Adrenal gland (tissue), 12 donors: ENCODE measurements around the gene CDH12. TPM values are rescaled to one million over a fixed set of nuclear protein-coding genes. Genes with fewer than 3 reads are reported as not detected.
"Not testable (repeated sequence)": the region's sequence is repeated elsewhere in the genome, so short reads cannot be mapped to it uniquely, and the experiment has no call there.

Experiments
- DNase-seq, 7 donors: peaks; one replicate each; pipeline ENCODE4 v3.0.0-alpha.2; 2019 to 2020
- H3K27ac ChIP-seq, 5 donors: fragments of 200-600 bp; sonication (generic) in 4 of 5; 1 replicate in 3 of 5; 2 replicates in 2 of 5; pipeline versions ENCODE4 v1.5.1 to v1.8.0; 2016 to 2020; ENCODE audit warnings: mild to moderate bottlenecking in 1 of 5
- H3K27me3 ChIP-seq: fragments of 200-600 bp; 2 replicates; pipeline ENCODE4 v1.8.0; 2021
- H3K36me3 ChIP-seq, 2 donors: fragments of 200-600 bp; replicated peaks in 1 of 2; 1 replicate in 1 of 2; 2 replicates in 1 of 2; pipeline versions ENCODE4 v1.5.1 to v1.8.0; 2018 to 2022
- H3K4me1 ChIP-seq, 2 donors: fragments of 200-600 bp; replicated peaks in 1 of 2; 1 replicate in 1 of 2; 2 replicates in 1 of 2; pipeline versions ENCODE4 v1.5.1 to v1.8.0; 2018 to 2021
- H3K4me3 ChIP-seq, 4 donors: fragments of 200-600 bp; sonication (generic) in 3 of 4; one replicate each; pipeline ENCODE4 v1.5.1; 2016 to 2018
- H3K9me3 ChIP-seq, 3 donors: fragments of 200-600 bp; sonication (generic) in 1 of 3; replicated peaks in 1 of 3; 1 replicate in 2 of 3; 2 replicates in 1 of 3; pipeline versions ENCODE4 v1.5.1 to v1.8.0; 2016 to 2021
- CTCF ChIP-seq, 6 experiments: fragments of 450-650 bp in 4 of 6; fragments of 200-600 bp in 2 of 6; sonication (generic) in 1 of 6; IDR thresholded peaks; 1 replicate in 5 of 6; 2 replicates in 1 of 6; pipeline versions ENCODE4 v1.5.1 to v1.8.0; 2016 to 2021; ENCODE audit warnings: antibody characterized with exemption in 6 of 6, mild to moderate bottlenecking in 2 of 6, moderate library complexity in 1 of 6
- POLR2A ChIP-seq, 2 donors: fragments of 450-650 bp; IDR thresholded peaks; one replicate each; pipeline ENCODE4 v1.6.1; 2017; ENCODE audit warnings: antibody characterized with exemption in 2 of 2, mild to moderate bottlenecking in 2 of 2, moderate library complexity in 1 of 2
- WGBS, 4 donors: extraction: QIAGEN DNeasy Blood & Tissue Kit in 2 of 4; methylation state at CpG; one replicate each; pipeline versions ENCODE4 v1.1.5 to v1.1.7; 2013 to 2017; 5-methylcytosine and 5-hydroxymethylcytosine counted together
- intact Hi-C, 2 donors: fragments of 100-400 bp; cut with DNase I; formaldehyde crosslinking; loops; one replicate each; pipeline versions ENCODE4 v1.14.1 to v1.15.0; 2022 to 2023
- polyA plus RNA-seq, 3 donors: library from polyadenylated mRNA; stranded (reverse); fragments of 200-250 nt in 2 of 3; fragments of 350-450 nt in 1 of 3; fragmentation: Illumina TruSeq in 1 of 3; extraction: RNeasy Lipid Tissue Mini Kit (QIAGEN cat#74804) in 1 of 3; gene quantifications; one replicate each; pipeline ENCODE4 v1.2.3, GENCODE V29; 2013 to 2014
- total RNA-seq, 9 donors: library from RNA; depleted of rRNA in 4 of 9; stranded (reverse); fragments of >200 nt in 4 of 9; fragments of 120-200 nt in 1 of 9; fragmentation: NEBNext Ultra II Directional in 1 of 9; extraction: Animal tissue kit (Norgen Biotek cat#: 25700) in 1 of 9; gene quantifications; one replicate each; pipeline versions ENCODE4 v1.1.0 to v1.2.4, GENCODE V29; 2013 to 2023
- donor health status: healthy with polysubstance abuse.
- donor health status: Bipolar disorder and iron deficiency.
- donor health status: DM: yes; HTN: yes; CAD: no.
- donor health status: DM: no; HTN: no; CAD: no.
- donor health status: DM: no; HTN: no; CAD: no.
- donor health status: DM: yes; HTN: yes; CAD: no.

Gene CDH12
- total and polyA plus RNA-seq, 12 donors: 0.80 to 16.5 (median 7.8) TPM

- 45 to 55% (median 52%) methylated on average over 5 of the region's 5 CpGs for WGBS, 4 donors
- no peaks in the 10 kb centered on the region for H3K27me3 ChIP-seq
- H3K27ac ChIP-seq: no peak overlapping the region
- no peaks in the 10 kb centered on the region for H3K9me3 ChIP-seq
- no peak for DNase-seq
- H3K4me3 ChIP-seq: no peak overlapping the region
- TF ChIP-seq POLR2A (IDR thresholded peaks at IDR 0.05) (no peak), CTCF (IDR thresholded peaks at IDR 0.05) (no peak)
- H3K4me1 ChIP-seq: no peaks in the 10 kb centered on the region
- H3K36me3 ChIP-seq: no peaks in the 10 kb centered on the region
- intact Hi-C loops: no loop called here
Measured at GRCh38 chr5:22896152-22896551, 43.0 kb upstream of the CDH12 start.

- no peaks in the 10 kb centered on the region for H3K4me1 ChIP-seq
- no peaks in the 10 kb centered on the region for H3K9me3 ChIP-seq
- no peak for DNase-seq
- intact Hi-C loops: no loop called here
- no peaks in the 10 kb centered on the region for H3K27me3 ChIP-seq
- H3K4me3 ChIP-seq: no peak overlapping the region
- TF ChIP-seq POLR2A (IDR thresholded peaks at IDR 0.05) (no peak), CTCF (IDR thresholded peaks at IDR 0.05) (no peak)
- H3K36me3 ChIP-seq: no peaks in the 10 kb centered on the region
- no peak overlapping the region for H3K27ac ChIP-seq
- 51 to 66% (median 56%) methylated on average over 4 of the region's 4 CpGs for WGBS, 4 donors
Measured at GRCh38 chr5:22892441-22892840, 39.3 kb upstream of the CDH12 start.

GRCh38 chr5:22889720-22890119, 36.6 kb upstream of the CDH12 start:
- Histone ChIP-seq H3K4me1 (no peaks in the 10 kb centered on the region), H3K27me3 (no peaks in the 10 kb centered on the region), H3K27ac (no peak overlapping the region), H3K9me3 (no peaks in the 10 kb centered on the region), H3K4me3 (no peak overlapping the region), H3K36me3 (no peaks in the 10 kb centered on the region)
- intact Hi-C loops: no loop called here
- TF ChIP-seq CTCF (IDR thresholded peaks at IDR 0.05) (no peak), POLR2A (IDR thresholded peaks at IDR 0.05) (no peak)
- 51 to 73% (median 63%) methylated on average over 2 of the region's 2 CpGs for WGBS, 4 donors
- DNase-seq: no peak

- Histone ChIP-seq H3K27ac (no peak overlapping the region), H3K27me3 (no peaks in the 10 kb centered on the region), H3K36me3 (no peaks in the 10 kb centered on the region), H3K4me3 (no peak overlapping the region), H3K9me3 (no peaks in the 10 kb centered on the region), H3K4me1 (no peaks in the 10 kb centered on the region)
- no peak for TF ChIP-seq CTCF (IDR thresholded peaks at IDR 0.05)
- no peak for TF ChIP-seq POLR2A (IDR thresholded peaks at IDR 0.05)
- intact Hi-C loops: no loop called here
- 65 to 72% (median 70%) methylated on average over 3 of the region's 3 CpGs for WGBS, 4 donors
- no peak for DNase-seq
Measured at GRCh38 chr5:22887566-22887965, 34.4 kb upstream of the CDH12 start.

- DNase-seq, H3K27me3 ChIP-seq, H3K27ac ChIP-seq, H3K36me3 ChIP-seq, H3K9me3 ChIP-seq, intact Hi-C loops, H3K4me3 ChIP-seq, H3K4me1 ChIP-seq: not testable (repeated sequence)
- 67 to 81% (median 72%) methylated on average over 5 of the region's 5 CpGs for WGBS, 4 donors
Measured at GRCh38 chr5:22858911-22859310, 5.8 kb upstream of the CDH12 start.
